ENCODE data around the gene ZER1. TPM values are rescaled to one million over a fixed set of nuclear protein-coding genes. Genes with fewer than 3 reads are reported as not detected.
A peak's percentile ranks its signal among the peaks of the same experiment; 100 is the strongest.

ZER1 gene
- total RNA-seq, 1 donor from 2014 or later = 14.7 TPM

- H3K27me3 Mint-ChIP-seq (ENCODE audit: insufficient read depth, low read depth) = peaks cover 4% of the 10 kb centered on the region
- H3K27ac Mint-ChIP-seq = peak overlapping the region; percentile 25
- Histone ChIP-seq H3F3A (ENCODE audit: low read depth) (peaks cover 22% of the 10 kb centered on the region), H3K79me2 (ENCODE audit: low read depth) (peaks cover 10% of the 10 kb centered on the region), H3K9ac (no peak overlapping the region), H4K20me1 (ENCODE audit: low read depth) (no peaks in the 10 kb centered on the region), H3K4me2 (no peak overlapping the region), H2AFZ (replicated peaks) (no peak overlapping the region), H3K27me3 (no peaks in the 10 kb centered on the region), H3K36me3 (no peaks in the 10 kb centered on the region), H3K9me3 (ENCODE audit: low read depth) (no peaks in the 10 kb centered on the region), H3K27ac (no peak overlapping the region), H3K4me1 (peaks cover 7% of the 10 kb centered on the region), H3K4me3 (no peak overlapping the region)
- peaks cover 40% of the 10 kb centered on the region for H3K4me1 Mint-ChIP-seq
- DNase-seq (ENCODE audit: low spot score) = no peak
- no peak overlapping the region for H3K4me3 Mint-ChIP-seq
- H3K9me3 Mint-ChIP-seq = no peaks in the 10 kb centered on the region
- H3K36me3 Mint-ChIP-seq = no peaks in the 10 kb centered on the region
- TF ChIP-seq EZH2 (IDR thresholded peaks at IDR 0.05) (no peak), EZH2phosphoT487 (IDR thresholded peaks at IDR 0.05) (no peak)
These were observed 44.0 kb downstream of the ZER1 start for GRCh38 chr9:128727640-128728248.

- peak; percentile 90 for DNase-seq (ENCODE audit: low spot score)
- peak overlapping the region; percentile 80 for H3K27ac Mint-ChIP-seq
- no peaks in the 10 kb centered on the region for H3K36me3 ChIP-seq
These were observed 46.9 kb downstream of the ZER1 start for GRCh38 chr9:128724744-128725211.

GRCh38 chr9:128723866-128724743, 47.6 kb downstream of the ZER1 start, which contains the start of gene ZDHHC12:
Gene ZDHHC12, minus strand, starts transcription at chr9:128724127. Its CDS starts 34 bp downstream, at chr9:128724093.
- peaks cover 8% of the 10 kb centered on the region for H3K4me1 ChIP-seq
- Mint-ChIP-seq H3K27ac (peak within 1 kb of the TSS; percentile 4), H3K27me3 (ENCODE audit: insufficient read depth, low read depth) (peaks cover 9% of the 10 kb centered on the region), H3K36me3 (peaks cover 2% of the 10 kb centered on the region), H3K4me1 (peaks cover 36% of the 10 kb centered on the region), H3K4me3 (peak within 1 kb of the TSS; percentile 91), H3K9me3 (no peaks in the 10 kb centered on the region)
- H4K20me1 ChIP-seq (ENCODE audit: low read depth) = no peaks in the 10 kb centered on the region
- H3K9ac ChIP-seq = peak within 1 kb of the TSS; percentile 65
- H3K27me3 ChIP-seq = no peaks in the 10 kb centered on the region
- DNase-seq (ENCODE audit: low spot score) = peak; percentile 99
- peak within 1 kb of the TSS; percentile 99 for H3K4me2 ChIP-seq
- peak within 1 kb of the TSS; percentile 87 for H2AFZ ChIP-seq (replicated peaks)
- peak within 1 kb of the TSS; percentile 90 for H3K4me3 ChIP-seq
- TF ChIP-seq CTCF (IDR thresholded peaks at IDR 0.05) (no peak), EZH2phosphoT487 (IDR thresholded peaks at IDR 0.05) (no peak), EZH2 (IDR thresholded peaks at IDR 0.05) (no peak)
- H3K27ac ChIP-seq = peak within 1 kb of the TSS; percentile 35
- no peaks in the 10 kb centered on the region for H3K36me3 ChIP-seq
- no peaks in the 10 kb centered on the region for H3K9me3 ChIP-seq (ENCODE audit: low read depth)
- H3F3A ChIP-seq (ENCODE audit: low read depth) = peaks cover 20% of the 10 kb centered on the region
- peaks cover 10% of the 10 kb centered on the region for H3K79me2 ChIP-seq (ENCODE audit: low read depth)

More at GRCh38 chr9:128724744-128725211, 46.9 kb downstream of the ZER1 start:
- Histone ChIP-seq H3K4me3 (peak overlapping the region; percentile 90), H3K9me3 (ENCODE audit: low read depth) (no peaks in the 10 kb centered on the region), H2AFZ (replicated peaks) (no peak overlapping the region), H3F3A (ENCODE audit: low read depth) (peaks cover 20% of the 10 kb centered on the region), H4K20me1 (ENCODE audit: low read depth) (no peaks in the 10 kb centered on the region), H3K9ac (no peak overlapping the region), H3K4me2 (peak overlapping the region; percentile 55), H3K79me2 (ENCODE audit: low read depth) (peaks cover 10% of the 10 kb centered on the region), H3K27me3 (no peaks in the 10 kb centered on the region), H3K4me1 (peaks cover 8% of the 10 kb centered on the region), H3K27ac (peak overlapping the region; percentile 35)
- H3K9me3 Mint-ChIP-seq = no peaks in the 10 kb centered on the region
- H3K27me3 Mint-ChIP-seq (ENCODE audit: insufficient read depth, low read depth) = peaks cover 9% of the 10 kb centered on the region
- peaks cover 42% of the 10 kb centered on the region for H3K4me1 Mint-ChIP-seq
- H3K36me3 Mint-ChIP-seq = peaks cover 2% of the 10 kb centered on the region
- TF ChIP-seq CTCF (IDR thresholded peaks at IDR 0.05) = no peak
- no peak for TF ChIP-seq EZH2phosphoT487 (IDR thresholded peaks at IDR 0.05)
- TF ChIP-seq EZH2 (IDR thresholded peaks at IDR 0.05) = no peak
- peak overlapping the region; percentile 88 for H3K4me3 Mint-ChIP-seq

Data from neural progenitor cell (in vitro differentiated cells).